ENCODE results near the gene SETX.

GRCh38 chr9:132218208-132218607 is 136.6 kb downstream of the SETX start:
- no peak for TF ChIP-seq POU2F2 (IDR thresholded peaks at IDR 0.05; ENCODE audit: low read depth, low read length)
- no peak for TF ChIP-seq POLR2AphosphoS5 (IDR thresholded peaks at IDR 0.05; ENCODE audit: low read depth, low read length)
- no peak for TF ChIP-seq POLR2A (IDR thresholded peaks at IDR 0.05; ENCODE audit: low read depth, low read length)
- TF ChIP-seq SPI1 (IDR thresholded peaks at IDR 0.05; ENCODE audit: low read depth, low read length): no peak
- no peak for TF ChIP-seq TAF1 (IDR thresholded peaks at IDR 0.05; ENCODE audit: low read depth, low read length)

Measured in GM12891 (cell line).